HG03196 (cell line): Measurements from ENCODE around the gene LSP1.
"Not testable (repeated sequence)": the region's sequence is repeated elsewhere in the genome, so short reads cannot be mapped to it uniquely, and the experiment has no call there.

Experiments used
- ATAC-seq: cut with Tn5 transposase; IDR thresholded peaks from one replicate; pipeline ENCODE4 v1.9.1; 2021; ENCODE audit not compliant: unreplicated experiment

Gene LSP1

DNA sequence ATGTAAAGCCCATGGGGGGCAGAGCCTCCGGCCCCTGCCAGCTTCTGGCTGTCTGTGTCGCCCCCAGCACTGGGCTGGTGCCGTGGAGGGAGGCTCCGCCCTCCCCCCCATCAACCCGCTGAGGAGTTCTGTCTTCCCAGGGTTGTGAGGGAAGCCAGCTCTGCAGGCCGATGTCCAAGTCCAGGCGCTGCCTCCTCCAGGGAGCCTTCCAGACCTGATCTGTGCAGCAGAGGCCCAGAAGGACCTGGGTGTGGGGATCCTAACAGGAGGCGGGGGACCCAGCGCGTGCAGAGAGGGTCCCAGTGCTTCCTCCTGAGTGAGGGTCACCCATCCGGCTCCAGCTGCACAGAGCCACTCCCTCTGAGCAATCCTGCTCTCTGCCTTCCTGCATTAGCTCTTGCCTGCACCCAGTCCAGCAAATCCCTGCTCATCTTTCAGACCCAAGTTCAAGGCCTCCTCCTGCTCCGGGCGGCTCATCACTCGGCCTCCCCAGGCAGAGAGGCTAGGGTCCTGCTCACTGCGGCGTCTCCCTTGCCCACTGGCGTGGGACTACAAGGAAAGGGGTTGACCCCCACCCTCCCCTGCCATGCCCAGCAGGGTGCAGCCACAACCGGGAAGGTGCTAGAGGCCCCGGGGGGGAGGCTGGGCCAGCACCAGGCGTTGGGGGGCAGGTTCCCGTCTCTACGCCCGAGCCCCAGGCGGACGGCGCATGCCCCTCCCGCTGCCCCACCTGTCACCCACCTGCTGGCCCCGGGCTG lies 22.4 kb downstream of the LSP1 start:
- no peak for ATAC-seq

DNA sequence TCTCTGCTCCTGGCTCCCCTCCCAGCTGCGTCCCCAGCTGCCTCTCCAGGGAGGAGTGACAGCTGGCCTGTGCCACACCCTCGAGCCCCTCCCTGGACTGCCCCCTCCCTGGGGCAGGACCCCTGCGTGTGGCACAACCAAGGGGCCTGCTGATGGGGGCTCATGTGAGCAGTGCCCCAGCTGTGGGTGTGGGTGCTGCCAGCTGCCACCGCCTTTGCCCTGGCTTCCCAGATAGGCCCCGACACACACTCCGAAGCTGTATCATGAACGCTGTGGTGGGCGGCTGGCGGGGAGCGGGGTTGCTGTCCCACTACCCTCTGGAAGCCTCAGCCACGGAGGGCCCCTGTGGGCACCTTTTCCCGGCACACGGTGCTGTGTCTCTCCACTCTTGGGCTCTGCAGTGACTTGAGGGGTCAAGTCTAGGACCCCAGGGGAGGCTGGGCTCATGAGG lies 23.0 kb downstream of the LSP1 start:
- ATAC-seq = not testable (repeated sequence)

DNA sequence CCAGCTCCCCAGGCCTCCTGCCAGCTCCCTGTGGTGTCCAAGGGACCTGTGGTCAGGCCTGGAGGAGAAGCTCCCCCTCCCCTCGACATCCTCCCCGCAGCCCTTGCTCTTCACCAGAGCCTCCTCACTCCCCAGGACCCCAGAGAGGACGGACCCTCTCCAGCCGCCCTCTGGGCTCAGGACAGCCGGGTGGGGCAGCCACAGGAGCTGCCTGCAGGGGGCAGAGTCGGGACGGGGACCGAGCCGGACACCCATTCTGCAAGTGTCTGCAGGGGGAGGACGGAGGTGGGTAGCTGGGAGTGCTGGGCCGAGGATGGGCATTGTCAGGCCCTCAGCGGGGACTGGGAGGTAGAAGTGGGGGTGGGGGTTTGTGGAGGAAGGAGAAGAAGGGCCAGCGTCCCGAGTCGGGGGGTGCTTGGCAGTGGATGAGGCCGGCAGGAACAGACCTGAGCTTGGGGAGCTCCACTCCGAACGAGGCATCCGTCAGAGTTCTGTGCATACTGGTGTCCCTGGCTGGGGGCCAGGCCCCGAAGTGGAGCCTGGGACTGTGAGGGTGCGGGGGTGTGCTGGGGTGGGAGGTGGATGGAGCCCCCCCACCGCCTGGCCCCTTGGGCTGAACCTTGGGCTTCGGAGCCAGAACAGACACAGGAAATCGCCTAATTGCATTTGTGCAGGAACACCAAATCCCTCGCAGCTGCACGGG lies 23.6 kb downstream of the LSP1 start:
- ATAC-seq = no peak

GRCh38 chr11:1877211-1878136 lies 24.6 kb downstream of the LSP1 start:
- ATAC-seq = no peak

GRCh38 chr11:1878137-1879031 lies 25.5 kb downstream of the LSP1 start:
- no peak for ATAC-seq

DNA sequence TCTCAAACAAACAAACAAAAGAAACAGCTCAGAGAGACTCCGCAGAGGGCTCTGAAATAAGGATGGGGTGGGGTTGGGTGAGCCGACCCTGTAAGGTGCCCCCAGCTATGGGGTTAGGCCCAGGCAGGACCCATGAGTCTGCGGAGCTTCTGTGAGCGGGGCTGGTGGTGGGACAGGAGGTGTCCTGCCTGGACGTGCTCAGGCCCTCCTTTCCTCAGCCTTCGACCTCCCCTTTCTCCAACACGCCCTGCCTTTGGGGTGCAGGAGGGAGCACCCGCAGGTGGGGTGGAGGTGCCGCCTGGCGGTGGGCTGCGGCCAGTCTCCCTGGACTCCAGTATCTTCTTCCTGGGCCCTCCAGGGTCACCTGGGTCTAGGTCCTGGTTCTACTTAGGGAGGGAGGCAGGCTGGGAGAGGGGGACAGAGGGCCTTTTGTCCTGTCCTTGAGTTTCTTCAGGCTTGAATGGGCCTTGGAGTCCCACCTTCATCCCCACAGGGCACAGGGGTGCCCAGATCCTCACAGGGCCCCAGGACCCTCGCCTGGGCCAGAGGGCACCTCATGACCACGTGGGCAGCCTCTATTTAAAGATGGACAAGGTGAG lies 26.6 kb downstream of the LSP1 start:
- ATAC-seq = no peak

GRCh38 chr11:1879941-1880720 lies 27.2 kb downstream of the LSP1 start:
- ATAC-seq = no peak

DNA sequence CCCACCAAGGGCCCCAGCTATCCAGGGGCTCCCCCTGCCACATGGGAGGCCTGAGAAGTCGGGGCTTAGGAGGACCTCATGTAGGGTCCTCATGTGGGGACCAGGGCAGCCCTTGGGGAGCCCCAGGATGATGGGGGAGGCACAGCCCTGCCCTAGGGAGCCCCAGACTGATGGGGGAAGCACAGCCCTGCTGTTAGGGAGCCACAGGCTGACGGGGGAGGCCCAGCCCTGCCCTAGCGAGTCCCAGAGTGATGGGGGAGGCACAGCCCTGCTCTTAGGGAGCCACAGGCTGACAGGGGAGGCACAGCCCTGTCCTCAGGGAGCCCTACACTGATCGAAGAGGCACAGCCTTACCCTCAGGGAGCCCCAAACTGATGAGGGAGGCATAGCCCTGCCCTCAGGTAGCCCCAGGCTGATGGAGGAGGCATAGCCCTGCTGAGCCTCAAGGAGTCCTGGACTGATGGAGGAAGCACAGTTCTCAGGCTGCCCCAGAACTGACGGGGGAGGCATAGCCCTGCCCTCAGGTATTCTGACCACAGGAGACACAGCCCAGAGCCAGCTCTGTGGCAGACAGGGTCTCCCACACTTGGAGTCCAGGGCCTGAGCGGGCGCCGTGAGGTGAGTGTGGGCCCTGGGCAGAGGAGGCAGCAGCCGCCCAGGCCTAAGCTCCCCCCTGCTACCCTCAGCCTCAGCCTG lies 28.0 kb downstream of the LSP1 start:
- no peak for ATAC-seq

GRCh38 chr11:1881442-1882264 lies 28.8 kb downstream of the LSP1 start:
- no peak for ATAC-seq

GRCh38 chr11:1882265-1883238 lies 29.7 kb downstream of the LSP1 start:
- no peak for ATAC-seq

DNA sequence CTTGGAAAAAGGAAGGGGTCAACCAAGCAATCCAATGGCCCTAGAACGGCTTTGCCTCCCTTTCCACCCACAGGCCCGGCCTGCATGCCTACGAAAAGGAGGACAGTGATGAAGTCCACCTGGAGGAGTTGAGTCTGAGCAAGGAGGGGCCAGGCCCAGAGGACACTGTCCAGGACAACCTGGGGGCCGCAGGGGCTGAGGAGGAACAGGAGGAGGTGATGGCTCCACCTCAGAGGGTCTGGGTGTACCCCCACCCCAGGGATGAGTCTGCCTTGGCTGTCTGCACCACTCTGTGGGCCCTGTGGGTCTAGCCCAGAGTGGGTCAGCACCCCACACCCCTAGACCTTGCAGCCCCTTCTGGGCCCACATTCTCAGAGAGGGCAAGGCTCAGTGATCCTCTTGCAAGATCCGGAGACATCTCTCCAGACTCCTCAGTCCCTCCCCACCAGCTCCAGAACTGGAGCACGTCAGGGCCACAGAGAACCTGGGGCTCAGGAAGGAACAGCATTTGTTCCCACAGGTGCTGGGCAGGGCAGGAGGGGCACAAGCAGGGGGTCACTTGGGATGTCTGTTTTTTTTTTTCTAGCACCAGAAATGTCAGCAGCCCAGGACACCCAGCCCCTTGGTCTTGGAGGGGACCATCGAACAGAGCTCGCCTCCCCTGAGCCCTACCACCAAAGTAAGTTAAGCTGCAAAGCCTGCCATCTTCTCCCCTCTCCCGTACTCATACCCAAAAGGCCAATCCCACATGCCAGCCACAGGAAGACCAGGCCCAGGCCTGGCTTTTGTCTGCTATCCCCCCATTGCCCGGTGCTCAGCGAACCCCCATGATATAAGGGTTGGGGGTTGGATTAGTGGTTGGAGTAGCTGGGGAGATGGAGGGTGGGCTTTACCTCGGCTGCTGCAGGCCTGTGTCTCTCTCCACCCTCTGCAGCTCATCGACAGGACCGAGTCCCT lies 30.7 kb downstream of the LSP1 start:
- no peak for ATAC-seq

DNA sequence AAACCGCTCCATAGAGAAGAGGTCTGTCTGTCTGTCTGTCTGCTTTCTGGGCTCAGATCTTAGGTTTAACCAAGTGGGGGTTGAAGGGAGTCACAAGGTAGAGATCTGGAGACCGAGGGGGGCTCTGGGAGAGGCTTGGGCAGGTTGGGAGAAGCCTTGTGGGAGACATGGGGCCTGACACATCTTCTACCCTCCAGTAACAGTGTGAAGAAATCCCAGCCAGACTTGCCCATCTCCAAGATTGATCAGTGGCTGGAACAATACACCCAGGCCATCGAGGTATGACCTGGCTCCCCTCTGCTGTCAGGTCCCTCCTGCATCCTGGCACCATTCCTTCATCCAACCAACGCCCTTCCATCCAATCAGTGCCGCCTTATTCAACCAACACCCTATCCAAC lies 31.4 kb downstream of the LSP1 start:
- ATAC-seq = no peak

- ATAC-seq = not testable (repeated sequence)
Observed at GRCh38 chr11:1886551-1886950, 33.7 kb downstream of the LSP1 start.

- ATAC-seq = no peak
Observed at GRCh38 chr11:1887451-1888346, 34.8 kb downstream of the LSP1 start.
